GM18909 (cell line): ENCODE data around the gene EXOSC6.
"Not testable (repeated sequence)": the region's sequence is repeated elsewhere in the genome, so short reads cannot be mapped to it uniquely, and the experiment has no call there.

Source experiments
- ATAC-seq: cut with Tn5 transposase; IDR thresholded peaks from one replicate; pipeline ENCODE4 v1.9.1; 2021; ENCODE audit warnings: mild to moderate bottlenecking; ENCODE audit not compliant: unreplicated experiment, poor library complexity

EXOSC6 gene

GRCh38 chr16:70255574-70255973, 3.8 kb upstream of the EXOSC6 start:
- ATAC-seq = no peak

GRCh38 chr16:70254965-70255286, 3.2 kb upstream of the EXOSC6 start:
- ATAC-seq = no peak

GRCh38 chr16:70254180-70254964, 2.6 kb upstream of the EXOSC6 start:
- no peak for ATAC-seq

- no peak for ATAC-seq
Measured at GRCh38 chr16:70253291-70254106, 1.8 kb upstream of the EXOSC6 start.

- no peak for ATAC-seq
Measured at GRCh38 chr16:70252355-70252988, 732 bp upstream of the EXOSC6 start.

GRCh38 chr16:70250748-70251628, 752 bp downstream of the EXOSC6 start:
- peak; percentile 43 for ATAC-seq

GRCh38 chr16:70249697-70250096, 2.0 kb downstream of the EXOSC6 start:
- not testable (repeated sequence) for ATAC-seq

GRCh38 chr16:70238773-70239172, 13.0 kb downstream of the EXOSC6 start:
- ATAC-seq = not testable (repeated sequence)

GRCh38 chr16:70231831-70232230, 19.9 kb downstream of the EXOSC6 start:
- not testable (repeated sequence) for ATAC-seq

GRCh38 chr16:70226024-70226423, 25.7 kb downstream of the EXOSC6 start:
- not testable (repeated sequence) for ATAC-seq

- not testable (repeated sequence) for ATAC-seq
Measured at GRCh38 chr16:70225430-70225829, 26.3 kb downstream of the EXOSC6 start.

GRCh38 chr16:70224645-70225044, 27.1 kb downstream of the EXOSC6 start:
- not testable (repeated sequence) for ATAC-seq

- ATAC-seq = not testable (repeated sequence)
Measured at GRCh38 chr16:70223971-70224513, 27.7 kb downstream of the EXOSC6 start.

- not testable (repeated sequence) for ATAC-seq
Measured at GRCh38 chr16:70223216-70223615, 28.5 kb downstream of the EXOSC6 start.

GRCh38 chr16:70222574-70222973, 29.2 kb downstream of the EXOSC6 start:
- ATAC-seq = not testable (repeated sequence)

- not testable (repeated sequence) for ATAC-seq
Measured at GRCh38 chr16:70218586-70218985, 33.2 kb downstream of the EXOSC6 start.

- ATAC-seq = not testable (repeated sequence)
Measured at GRCh38 chr16:70206382-70206781, 45.4 kb downstream of the EXOSC6 start.

GRCh38 chr16:70204668-70205405, 46.9 kb downstream of the EXOSC6 start:
- ATAC-seq = not testable (repeated sequence)

- not testable (repeated sequence) for ATAC-seq
Measured at GRCh38 chr16:70204010-70204409, 47.7 kb downstream of the EXOSC6 start.
